ENCODE results near the gene UACA. TPM values are rescaled to one million over a fixed set of nuclear protein-coding genes. Genes with fewer than 3 reads are reported as not detected.

UACA gene
- total and polyA plus RNA-seq, 2 experiments from 2014 or later = 64.0 to 135 TPM

GRCh38 chr15:70659662-70660061 is 103.7 kb downstream of the UACA start:
- Histone ChIP-seq H3K4me3 (no peak overlapping the region), H3K9ac (no peak overlapping the region), H4K20me1 (ENCODE audit: insufficient read depth) (peaks cover 3% of the 10 kb centered on the region; the same call in 1 of the 2 replicates), H3K27ac (no peak overlapping the region), H3K4me2 (ENCODE audit: unreplicated experiment) (no peak overlapping the region), H3K9me3 (ENCODE audit: low read depth) (no peaks in the 10 kb centered on the region), H3K9me2 (ENCODE audit: insufficient read depth) (no peaks in the 10 kb centered on the region), H3K4me1 (ENCODE audit: insufficient read depth) (no peaks in the 10 kb centered on the region), H2AFZ (no peak overlapping the region), H3K27me3 (replicated peaks; ENCODE audit: insufficient read depth) (no peaks in the 10 kb centered on the region), H3K79me2 (ENCODE audit: insufficient read depth) (peaks cover 15% of the 10 kb centered on the region), H3K36me3 (ENCODE audit: low read depth) (peaks cover 40% of the 10 kb centered on the region), H3F3A (ENCODE audit: insufficient read depth) (peaks cover 8% of the 10 kb centered on the region; the same call in 1 of the 2 replicates)
- in situ Hi-C loops (cut with MboI) = no loop called here
- WGBS, 2 experiments (ENCODE audit: low coverage in 1 of 2, low lambda C conversion rate in 2 of 2, missing lambda C conversion rate in 2 of 2) = 97 to 98% methylated on average over 3 of the region's 3 CpGs
- TF ChIP-seq EZH2phosphoT487 (IDR thresholded peaks at IDR 0.05; ENCODE audit: insufficient read depth, low read depth) = no peak
- no peak for DNase-seq

DNA sequence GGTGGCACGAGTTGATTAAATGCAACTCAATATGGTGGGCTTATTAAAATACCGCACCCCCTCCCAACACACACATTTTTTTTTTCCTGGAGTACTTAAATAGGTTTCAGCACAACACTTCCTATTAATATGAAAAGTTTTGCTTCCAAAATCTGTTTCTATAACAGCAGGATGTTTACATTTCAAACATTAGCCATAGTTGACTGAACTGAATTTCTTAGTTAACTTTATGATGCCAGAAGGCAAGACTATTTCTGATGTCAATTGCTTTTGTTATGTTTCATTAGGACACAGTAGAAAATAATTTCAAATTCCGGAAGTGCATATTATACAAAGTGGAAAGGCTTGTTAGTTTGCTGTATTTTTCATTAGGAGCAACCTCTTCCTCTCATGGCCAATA is 104.7 kb downstream of the UACA start:
- Histone ChIP-seq H3K36me3 (ENCODE audit: low read depth) (peaks cover 41% of the 10 kb centered on the region), H3K4me2 (ENCODE audit: unreplicated experiment) (no peak overlapping the region), H3K27me3 (replicated peaks; ENCODE audit: insufficient read depth) (no peaks in the 10 kb centered on the region), H3K4me1 (ENCODE audit: insufficient read depth) (no peaks in the 10 kb centered on the region), H4K20me1 (ENCODE audit: insufficient read depth) (peaks cover 3% of the 10 kb centered on the region; the same call in 1 of the 2 replicates), H3K79me2 (ENCODE audit: insufficient read depth) (peaks cover 12% of the 10 kb centered on the region), H3K9ac (no peak overlapping the region), H3K27ac (no peak overlapping the region), H3K4me3 (no peak overlapping the region), H3F3A (ENCODE audit: insufficient read depth) (peaks cover 18% of the 10 kb centered on the region; the same call in 1 of the 2 replicates), H2AFZ (no peak overlapping the region), H3K9me3 (ENCODE audit: low read depth) (no peaks in the 10 kb centered on the region), H3K9me2 (ENCODE audit: insufficient read depth) (no peaks in the 10 kb centered on the region)
- in situ Hi-C loops (cut with MboI) = no loop called here
- DNase-seq = no peak
- TF ChIP-seq EZH2phosphoT487 (IDR thresholded peaks at IDR 0.05; ENCODE audit: insufficient read depth, low read depth) (no peak), EZH2 (IDR thresholded peaks at IDR 0.05; ENCODE audit: insufficient read depth, poor library complexity, severe bottlenecking) (no peak)
- WGBS, 2 experiments (ENCODE audit: low coverage in 1 of 2, low lambda C conversion rate in 2 of 2, missing lambda C conversion rate in 2 of 2) = 92 to 97% methylated on average over 3 of the region's 3 CpGs

DNA sequence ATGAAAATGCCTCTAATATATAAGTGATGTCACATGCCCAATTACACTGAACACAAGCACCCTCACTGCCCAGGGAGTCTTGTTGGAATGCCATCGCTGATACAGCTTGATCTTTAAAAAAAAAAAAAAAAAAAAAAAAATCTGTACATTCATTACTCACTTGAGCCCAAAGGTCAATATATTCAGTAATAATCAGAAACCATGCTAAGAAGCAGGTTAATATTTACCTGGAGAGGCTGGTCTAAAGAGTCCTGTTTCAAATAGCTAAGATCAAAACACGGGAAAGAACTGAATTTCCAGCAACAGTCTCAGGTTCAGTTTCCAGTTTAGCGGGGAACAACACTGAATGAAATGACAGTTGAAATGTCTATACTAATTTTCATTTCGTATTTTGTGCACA is 109.9 kb downstream of the UACA start:
- Histone ChIP-seq H3K4me1 (ENCODE audit: insufficient read depth) (no peaks in the 10 kb centered on the region), H2AFZ (no peak overlapping the region), H3K27me3 (replicated peaks; ENCODE audit: insufficient read depth) (no peaks in the 10 kb centered on the region), H3K4me2 (ENCODE audit: unreplicated experiment) (no peak overlapping the region), H3K9me2 (ENCODE audit: insufficient read depth) (no peaks in the 10 kb centered on the region), H4K20me1 (ENCODE audit: insufficient read depth) (no peaks in the 10 kb centered on the region), H3K4me3 (no peak overlapping the region), H3F3A (ENCODE audit: insufficient read depth) (peaks cover 34% of the 10 kb centered on the region), H3K79me2 (ENCODE audit: insufficient read depth) (no peaks in the 10 kb centered on the region), H3K9ac (no peak overlapping the region), H3K36me3 (ENCODE audit: low read depth) (peaks cover 45% of the 10 kb centered on the region), H3K27ac (no peak overlapping the region), H3K9me3 (ENCODE audit: low read depth) (no peaks in the 10 kb centered on the region)
- in situ Hi-C loops (cut with MboI) = no loop called here
- TF ChIP-seq EZH2 (IDR thresholded peaks at IDR 0.05; ENCODE audit: insufficient read depth, poor library complexity, severe bottlenecking) = no peak
- no peak for TF ChIP-seq EZH2phosphoT487 (IDR thresholded peaks at IDR 0.05; ENCODE audit: insufficient read depth, low read depth)
- WGBS, 2 experiments (ENCODE audit: low coverage in 1 of 2, low lambda C conversion rate in 2 of 2, missing lambda C conversion rate in 2 of 2) = 97 to 99% methylated on average over 4 of the region's 4 CpGs
- DNase-seq = no peak

DNA sequence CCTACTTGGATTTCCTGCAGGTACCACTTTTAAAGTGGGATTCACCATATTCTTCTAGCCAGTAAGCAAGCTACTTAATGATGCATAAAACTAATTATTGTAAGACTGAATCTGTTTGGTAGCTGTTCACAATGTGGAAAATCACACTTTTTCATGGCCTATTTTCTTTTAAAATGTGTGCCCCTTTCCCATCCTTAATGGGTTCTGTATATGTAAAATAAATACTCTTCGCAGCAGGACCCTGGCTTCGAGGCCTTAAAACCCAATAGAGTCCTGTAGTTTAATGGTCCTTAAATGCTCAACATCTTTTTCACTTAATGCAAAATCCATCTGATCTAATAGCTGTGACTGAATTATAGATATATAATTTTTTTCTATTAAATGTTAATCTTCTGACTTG is 111.0 kb downstream of the UACA start:
- no peaks in the 10 kb centered on the region for H3K4me1 ChIP-seq (ENCODE audit: insufficient read depth)
- H3K9me3 ChIP-seq (ENCODE audit: low read depth) = no peaks in the 10 kb centered on the region
- no peaks in the 10 kb centered on the region for H4K20me1 ChIP-seq (ENCODE audit: insufficient read depth)
- no peak overlapping the region for H3K9ac ChIP-seq
- TF ChIP-seq EZH2 (IDR thresholded peaks at IDR 0.05; ENCODE audit: insufficient read depth, poor library complexity, severe bottlenecking) (no peak), EZH2phosphoT487 (IDR thresholded peaks at IDR 0.05; ENCODE audit: insufficient read depth, low read depth) (no peak)
- no peak overlapping the region for H3K4me2 ChIP-seq (ENCODE audit: unreplicated experiment)
- peaks cover 37% of the 10 kb centered on the region for H3K36me3 ChIP-seq (ENCODE audit: low read depth)
- no peak overlapping the region for H3K27ac ChIP-seq
- no peak overlapping the region for H2AFZ ChIP-seq
- H3K4me3 ChIP-seq = no peak overlapping the region
- no peaks in the 10 kb centered on the region for H3K79me2 ChIP-seq (ENCODE audit: insufficient read depth)
- no peaks in the 10 kb centered on the region for H3K9me2 ChIP-seq (ENCODE audit: insufficient read depth)
- DNase-seq = no peak
- peaks cover 43% of the 10 kb centered on the region for H3F3A ChIP-seq (ENCODE audit: insufficient read depth)
- 96 to 99% methylated on average over 2 of the region's 2 CpGs for WGBS, 2 experiments (ENCODE audit: low coverage in 1 of 2, low lambda C conversion rate in 2 of 2, missing lambda C conversion rate in 2 of 2)
- in situ Hi-C loops (cut with MboI) = no loop called here
- no peaks in the 10 kb centered on the region for H3K27me3 ChIP-seq (replicated peaks; ENCODE audit: insufficient read depth)

DNA sequence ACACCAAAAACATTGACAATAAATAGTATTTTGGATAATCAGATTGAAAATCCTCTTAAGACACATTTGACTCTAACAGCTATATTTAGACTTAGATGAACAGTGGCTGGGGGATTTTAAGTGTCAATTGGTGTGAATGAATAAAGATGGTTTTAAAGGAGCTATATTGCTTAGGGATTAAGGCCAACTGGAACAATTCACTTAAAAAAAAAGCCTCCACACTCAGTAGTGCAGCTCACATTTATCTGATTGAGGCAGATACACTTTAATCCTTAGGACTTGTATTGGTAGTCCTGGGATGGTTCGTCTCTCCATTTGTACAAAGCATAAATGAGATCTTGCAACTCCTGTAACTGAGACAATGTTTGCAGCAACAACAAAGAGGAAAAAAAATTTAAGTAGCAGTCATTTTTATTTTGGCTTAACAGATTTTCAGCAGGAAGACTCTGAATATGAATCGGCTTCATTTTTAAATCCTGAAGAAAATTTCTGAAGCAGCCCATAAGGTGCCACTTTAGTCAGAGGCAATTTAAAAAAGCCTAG is 112.0 kb downstream of the UACA start:
- Histone ChIP-seq H3K36me3 (ENCODE audit: low read depth) (peaks cover 29% of the 10 kb centered on the region), H3F3A (ENCODE audit: insufficient read depth) (peaks cover 48% of the 10 kb centered on the region), H3K27me3 (replicated peaks; ENCODE audit: insufficient read depth) (no peaks in the 10 kb centered on the region), H3K4me1 (ENCODE audit: insufficient read depth) (no peaks in the 10 kb centered on the region), H3K9ac (no peak overlapping the region), H3K9me3 (ENCODE audit: low read depth) (no peaks in the 10 kb centered on the region), H4K20me1 (ENCODE audit: insufficient read depth) (no peaks in the 10 kb centered on the region), H3K4me2 (ENCODE audit: unreplicated experiment) (no peak overlapping the region), H2AFZ (no peak overlapping the region), H3K4me3 (no peak overlapping the region), H3K9me2 (ENCODE audit: insufficient read depth) (no peaks in the 10 kb centered on the region), H3K79me2 (ENCODE audit: insufficient read depth) (no peaks in the 10 kb centered on the region), H3K27ac (no peak overlapping the region)
- TF ChIP-seq EZH2phosphoT487 (IDR thresholded peaks at IDR 0.05; ENCODE audit: insufficient read depth, low read depth) (no peak), EZH2 (IDR thresholded peaks at IDR 0.05; ENCODE audit: insufficient read depth, poor library complexity, severe bottlenecking) (no peak)
- DNase-seq = no peak
- WGBS, 2 experiments (ENCODE audit: low coverage in 1 of 2, low lambda C conversion rate in 2 of 2, missing lambda C conversion rate in 2 of 2) = 98 to 99% methylated on average over 2 of the region's 2 CpGs
- in situ Hi-C loops (cut with MboI) = no loop called here

All from GM23248 (cell line).